Stimulated activated CD8-positive, alpha-beta memory T cell treated with anti-CD3 and anti-CD28 coated beads, Interleukin-7, amount 100 ng/mL, for 48 hours (primary cell): ENCODE measurements around the gene DHX38.
"Not testable (repeated sequence)": the region's sequence is repeated elsewhere in the genome, so short reads cannot be mapped to it uniquely, and the experiment has no call there.

Source experiments
- DNase-seq, 2 donors: peaks; one replicate each; pipeline ENCODE4 v3.0.0-alpha.2; 2020; ENCODE audit warnings: low read depth in 1 of 2; ENCODE audit errors: extremely low read depth in 1 of 2

DHX38 gene

DNA sequence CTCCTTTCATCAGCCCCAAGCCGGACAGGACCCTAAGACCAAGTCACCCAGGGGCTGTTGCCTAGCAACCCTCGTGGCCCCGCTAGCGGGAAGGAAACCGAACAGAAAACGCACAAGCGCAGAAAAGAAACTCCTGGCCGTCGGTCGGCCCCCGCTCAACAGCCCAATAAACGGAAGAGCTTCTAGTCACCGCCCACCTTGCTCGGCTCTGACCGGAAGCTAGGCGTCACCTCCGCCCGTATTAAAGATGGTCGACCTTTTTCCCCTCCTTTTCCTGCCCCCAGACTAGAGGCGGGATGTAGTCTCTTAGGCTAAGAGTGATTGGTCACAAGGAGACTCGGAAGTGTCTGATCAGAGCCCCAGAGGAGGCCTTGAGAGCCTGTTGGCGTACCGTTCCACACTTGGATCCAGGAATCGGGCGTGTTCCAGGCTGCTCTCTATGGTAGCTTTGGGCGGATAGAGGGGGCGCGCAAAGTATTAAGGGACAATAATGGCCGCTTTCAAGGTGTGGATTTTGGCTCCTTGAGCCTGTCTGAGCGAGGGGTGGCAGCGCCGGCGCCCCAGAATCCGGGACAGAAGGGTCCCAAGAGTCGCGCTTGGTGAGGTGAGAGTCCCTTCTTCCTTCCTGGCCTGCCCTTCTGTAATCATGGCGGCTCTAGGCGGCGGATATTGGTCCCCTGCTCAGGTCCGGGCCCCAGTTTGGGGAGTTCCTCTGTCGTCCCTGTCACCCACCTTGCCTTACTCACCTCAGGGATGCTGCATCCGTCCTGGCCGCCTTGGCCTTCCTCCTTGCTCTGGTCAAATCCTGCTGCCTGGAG, at the start of gene DHX38, which contains the start of gene TXNL4B:
TSS of gene DHX38 (plus strand) at position 400 of the 818 bp plus-strand sequence. CDS start 2,311 bp downstream, outside the sequence.
TSS of gene TXNL4B (minus strand) at position 173 of the 818 bp plus-strand sequence. CDS start 2,871 bp downstream, outside the sequence.
- peak; percentile 77 to 89 for DNase-seq

- DNase-seq: no peak
Measured at GRCh38 chr16:72044296-72044695, 49.4 kb upstream of the DHX38 start.

DNA sequence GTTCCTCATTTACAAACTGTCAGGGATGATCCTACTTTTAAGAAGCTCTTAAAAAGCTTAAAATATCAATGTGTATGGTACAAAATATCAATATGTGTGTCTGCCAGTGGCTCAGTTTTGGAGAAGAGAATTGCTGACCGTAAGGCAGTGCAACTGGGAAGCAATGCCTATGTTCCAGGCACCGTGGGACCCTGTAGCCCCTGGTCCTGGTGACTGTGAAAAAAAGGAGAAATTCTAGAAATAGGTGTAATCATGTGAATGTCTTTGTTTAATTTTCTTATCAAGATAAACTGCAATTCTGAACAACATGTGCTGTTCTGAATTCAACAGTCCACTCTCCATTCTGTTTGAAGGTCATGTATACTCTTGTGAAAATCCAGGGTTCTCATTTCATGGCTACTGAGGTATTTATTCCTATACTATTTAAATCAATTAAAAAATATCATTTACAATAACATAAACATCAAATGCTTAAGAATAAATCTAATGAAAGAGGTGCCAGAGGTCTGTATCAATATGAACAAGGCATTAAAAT, 48.8 kb upstream of the DHX38 start:
- DNase-seq: no peak

- DNase-seq: no peak
Measured at GRCh38 chr16:72049110-72049509, 44.5 kb upstream of the DHX38 start.

DNA sequence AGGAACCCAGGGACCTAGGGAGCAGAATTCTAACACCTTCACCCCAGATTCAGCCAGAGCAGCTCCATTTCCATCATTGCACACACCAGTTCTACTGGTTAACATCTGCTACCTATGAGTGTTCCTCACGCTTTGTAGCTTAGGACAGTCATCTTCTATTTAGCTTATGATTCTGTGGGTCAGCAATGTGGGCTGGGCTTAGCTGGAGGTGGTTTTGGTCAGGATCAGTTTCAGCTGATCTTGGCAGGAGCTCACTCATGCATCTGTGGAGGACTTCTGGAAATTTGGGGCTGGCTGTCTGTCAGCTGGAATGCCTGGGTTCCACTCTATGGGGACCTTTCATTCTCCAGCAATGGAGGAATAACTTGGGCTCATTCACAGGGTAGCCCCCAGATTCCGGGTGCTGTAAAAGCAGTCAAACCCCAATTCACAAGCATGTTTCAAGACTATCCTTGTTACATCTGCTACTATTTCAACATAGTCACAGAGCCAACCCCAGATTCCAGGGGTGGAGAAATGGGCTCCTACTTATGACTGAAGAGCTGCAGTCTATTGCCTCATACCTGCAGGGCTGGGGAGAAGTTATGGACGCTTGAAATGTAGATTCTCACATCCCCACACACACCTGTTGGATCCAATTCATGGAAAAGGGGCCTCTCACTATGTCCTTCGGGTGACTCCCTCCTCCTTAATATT, 42.7 kb upstream of the DHX38 start:
- DNase-seq: no peak

DNA sequence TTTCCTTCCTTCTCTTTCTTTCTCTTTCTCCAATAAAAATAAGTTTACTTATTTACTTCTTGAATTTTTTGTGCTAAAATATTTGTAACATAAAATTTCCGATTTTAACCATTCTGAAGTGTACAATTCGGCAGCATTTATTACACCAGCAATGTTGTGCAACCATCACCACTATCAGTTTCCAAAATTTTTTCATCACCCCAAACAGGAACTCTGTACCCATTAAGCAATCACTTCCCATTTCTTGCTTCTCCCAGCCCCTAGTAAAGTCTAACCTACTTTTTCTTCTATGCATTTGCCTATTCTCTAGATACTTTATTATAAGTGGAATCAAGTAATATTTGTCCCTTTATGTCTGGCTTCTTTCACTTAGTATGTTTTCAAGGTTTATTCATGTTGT, 41.8 kb upstream of the DHX38 start:
- DNase-seq: no peak

GRCh38 chr16:72054254-72054847, 39.3 kb upstream of the DHX38 start, which contains the start of gene HP:
TSS of gene HP (plus strand) at chr16:72054505. CDS start at chr16:72054653, 148 bp downstream.
- not testable (repeated sequence) for DNase-seq

GRCh38 chr16:72055911-72056310, 37.7 kb upstream of the DHX38 start:
- DNase-seq: no peak

DNA sequence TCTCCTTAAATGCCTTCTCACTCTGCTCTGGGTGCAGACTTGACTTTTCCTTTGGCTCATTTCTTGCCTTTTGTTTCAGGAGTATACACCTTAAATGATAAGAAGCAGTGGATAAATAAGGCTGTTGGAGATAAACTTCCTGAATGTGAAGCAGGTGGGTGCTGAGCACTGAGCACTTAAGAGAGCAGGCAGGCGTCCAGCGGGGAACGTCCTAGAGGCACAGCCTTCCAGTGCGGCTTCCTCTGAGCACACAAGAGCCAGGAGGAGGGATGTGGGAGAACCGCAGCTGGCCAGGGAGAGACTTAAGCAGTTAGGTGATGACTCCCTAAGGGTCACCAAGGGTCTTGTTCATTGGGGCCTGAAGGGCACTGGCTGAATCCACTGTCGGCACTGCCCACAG, 36.3 kb upstream of the DHX38 start:
- DNase-seq: not testable (repeated sequence)

DNA sequence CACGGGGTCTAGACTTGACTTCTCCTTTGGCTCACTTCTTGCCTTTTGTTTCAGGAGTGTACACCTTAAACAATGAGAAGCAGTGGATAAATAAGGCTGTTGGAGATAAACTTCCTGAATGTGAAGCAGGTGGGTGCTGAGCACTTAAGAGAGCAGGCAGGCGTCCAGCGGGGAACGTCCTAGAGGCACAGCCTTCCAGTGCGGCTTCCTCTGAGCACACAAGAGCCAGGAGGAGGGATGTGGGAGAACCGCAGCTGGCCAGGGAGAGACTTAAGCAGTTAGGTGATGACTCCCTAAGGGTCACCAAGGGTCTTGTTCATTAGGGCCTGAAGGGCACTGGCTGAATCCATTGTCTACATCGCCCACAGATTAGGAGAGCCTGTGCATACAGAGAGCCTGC, 34.6 kb upstream of the DHX38 start:
- not testable (repeated sequence) for DNase-seq

GRCh38 chr16:72060405-72060804, 33.2 kb upstream of the DHX38 start:
- no peak for DNase-seq

DNA sequence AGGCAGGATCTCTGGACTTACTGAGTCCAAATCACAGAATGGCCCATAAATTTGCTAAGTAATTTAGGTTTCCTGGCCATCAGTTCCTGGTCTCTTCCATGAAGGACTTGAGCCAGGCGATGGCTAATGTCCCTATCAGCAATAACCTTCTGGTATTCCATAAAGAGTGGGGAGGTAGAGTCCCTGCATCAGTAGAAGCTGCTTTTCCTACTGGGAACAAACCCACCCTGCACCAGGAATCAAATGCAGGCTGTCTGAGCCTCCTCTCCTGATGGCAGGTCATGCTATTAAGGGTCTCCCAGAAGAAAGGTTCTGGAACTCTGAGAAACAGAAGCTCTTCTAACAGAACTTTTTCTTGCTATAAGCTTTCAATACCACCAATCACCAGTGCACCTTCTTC, 32.1 kb upstream of the DHX38 start:
- DNase-seq: no peak

DNA sequence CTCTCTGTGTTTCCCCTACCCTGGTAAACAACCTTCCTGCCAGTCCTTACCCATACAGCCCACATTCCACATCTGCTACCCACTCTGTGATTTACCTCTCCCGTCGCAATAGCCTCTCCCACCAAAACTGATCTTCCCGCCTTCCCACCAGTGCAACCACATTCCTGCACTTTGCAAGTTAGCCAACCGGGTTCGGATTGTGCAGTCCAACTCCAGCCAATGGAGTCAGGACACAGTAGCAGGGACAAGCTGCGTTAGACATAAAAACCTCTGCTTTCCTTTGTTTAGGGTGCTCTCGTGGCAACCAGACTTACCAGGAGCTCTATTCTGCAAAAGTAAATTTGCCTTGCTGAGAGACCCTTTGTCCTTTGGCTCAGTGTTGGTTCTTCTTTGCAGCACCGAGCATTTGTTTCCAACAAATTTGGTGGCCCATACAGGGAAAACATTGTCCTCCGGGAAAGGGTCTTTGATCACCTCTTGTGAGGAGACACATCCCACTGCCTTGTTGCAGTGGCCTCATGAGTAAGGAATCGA, 29.2 kb upstream of the DHX38 start:
- DNase-seq: no peak

- no peak for DNase-seq
Measured at GRCh38 chr16:72066747-72067146, 26.9 kb upstream of the DHX38 start.

GRCh38 chr16:72068930-72069329, 24.7 kb upstream of the DHX38 start:
- no peak for DNase-seq

- DNase-seq: no peak
Measured at GRCh38 chr16:72072514-72073342, 20.9 kb upstream of the DHX38 start.

DNA sequence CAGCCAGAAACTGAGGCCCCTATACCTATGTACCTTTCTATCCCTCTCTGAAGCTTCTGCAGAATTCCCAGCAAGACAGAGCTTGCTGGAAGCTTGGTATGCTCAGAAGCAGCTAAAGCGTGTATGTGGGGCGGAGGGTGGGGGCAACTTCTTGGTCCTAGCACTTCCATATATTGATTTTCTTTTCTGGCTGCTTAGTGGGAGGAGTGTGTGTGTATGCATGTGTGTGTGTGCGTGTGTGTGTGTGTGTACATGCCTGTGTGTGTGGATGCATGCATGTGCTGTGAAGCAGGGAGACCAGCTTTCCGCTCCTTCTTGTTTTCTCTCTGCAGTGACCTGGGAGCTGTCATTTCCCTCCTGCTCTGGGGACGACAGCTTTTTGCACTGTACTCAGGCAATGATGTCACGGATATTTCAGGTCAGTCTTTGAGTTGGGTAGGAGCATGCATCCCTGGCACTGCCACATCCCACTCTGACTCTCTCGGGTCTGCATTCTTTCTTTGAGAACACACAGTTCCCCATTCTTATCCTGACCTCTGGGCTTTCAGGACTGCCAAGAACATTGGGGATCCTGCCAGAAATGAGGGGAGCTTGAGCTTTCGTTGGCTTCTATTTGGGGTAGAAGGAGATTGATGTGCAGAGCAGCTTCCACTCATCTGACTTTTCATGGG, 20.0 kb upstream of the DHX38 start:
- no peak for DNase-seq

DNA sequence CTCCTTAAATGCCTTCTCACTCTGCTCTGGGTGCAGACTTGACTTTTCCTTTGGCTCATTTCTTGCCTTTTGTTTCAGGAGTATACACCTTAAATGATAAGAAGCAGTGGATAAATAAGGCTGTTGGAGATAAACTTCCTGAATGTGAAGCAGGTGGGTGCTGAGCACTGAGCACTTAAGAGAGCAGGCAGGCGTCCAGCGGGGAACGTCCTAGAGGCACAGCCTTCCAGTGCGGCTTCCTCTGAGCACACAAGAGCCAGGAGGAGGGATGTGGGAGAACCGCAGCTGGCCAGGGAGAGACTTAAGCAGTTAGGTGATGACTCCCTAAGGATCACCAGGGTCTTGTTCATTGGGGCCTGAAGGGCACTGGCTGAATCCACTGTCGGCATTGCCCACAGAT, 18.6 kb upstream of the DHX38 start:
- DNase-seq: not testable (repeated sequence)

GRCh38 chr16:72076991-72077706, 16.5 kb upstream of the DHX38 start:
- DNase-seq: not testable (repeated sequence)
